HL-60 (cell line): Measurements from ENCODE around the gene DYSF.

Source experiments
- CTCF ChIP-seq: IDR thresholded peaks from one replicate; pipeline ENCODE4 v1.5.1; 2011; ENCODE audit warnings: low read length, control low read depth, inconsistent platforms; ENCODE audit not compliant: insufficient read depth
- GABPA ChIP-seq: IDR thresholded peaks from 2 replicates; pipeline ENCODE4 v1.6.1; 2012; ENCODE audit warnings: low read depth

GRCh38 chr2:71530211-71530610 is 76.8 kb downstream of the DYSF start:
- no peak for TF ChIP-seq CTCF
- no peak for TF ChIP-seq GABPA
